Left ventricle myocardium superior (tissue), 1 donor: Measurements from ENCODE around the gene ZNF174. TPM values are rescaled to one million over a fixed set of nuclear protein-coding genes. Genes with fewer than 3 reads are reported as not detected.

Experiments used
- ATAC-seq: fragments of 200-7000 bp; cut with Tn5 transposase; one replicate; pipeline ENCODE4 v1.9.1; 2020; ENCODE audit warnings: mild to moderate bottlenecking, moderate library complexity
- DNase-seq: peaks from one replicate; pipeline ENCODE4 v3.0.0-alpha.2; 2020
- intact Hi-C: fragments of 100-400 bp; cut with micrococcal nuclease; formaldehyde crosslinking; loops from one replicate; pipeline ENCODE4 v1.11.0; 2022
- long read RNA-seq: library from polyadenylated mRNA; unstranded; transcript quantifications from one replicate; pipeline ENCODE4 v2.0.0, GENCODE V29; 2021
- total RNA-seq: library from RNA; stranded (reverse); fragmentation: NEBNext Ultra II Directional; extraction: Animal tissue kit (Norgen Biotek cat#: 25700); gene quantifications from one replicate; pipeline ENCODE4 v1.2.1, GENCODE V29; 2021
- donor health status: DM: no; HTN: yes; CAD: no; lungs with severe emphysema.

Gene ZNF174
- 9.9 TPM for total RNA-seq
- long read RNA-seq, transcript ZNF174-201 (3 exons, 2,260 nt): major isoform, 16 of 17 reads
- long read RNA-seq, partial matches to known transcripts: 1 of 17 reads
- long read RNA-seq, other reads (novel, unspliced or antisense): 0 of 17 reads

GRCh38 chr16:3400779-3401688 lies at the start of gene ZNF174, which contains the start of gene ZSCAN32:
Gene ZNF174 (plus strand): TSS chr16:3401215. CDS start chr16:3402005, 790 bp downstream.
Gene ZSCAN32 (minus strand): TSS chr16:3401004. CDS start chr16:3397557, 3,447 bp downstream.
- intact Hi-C loops: no loop called here

DNA sequence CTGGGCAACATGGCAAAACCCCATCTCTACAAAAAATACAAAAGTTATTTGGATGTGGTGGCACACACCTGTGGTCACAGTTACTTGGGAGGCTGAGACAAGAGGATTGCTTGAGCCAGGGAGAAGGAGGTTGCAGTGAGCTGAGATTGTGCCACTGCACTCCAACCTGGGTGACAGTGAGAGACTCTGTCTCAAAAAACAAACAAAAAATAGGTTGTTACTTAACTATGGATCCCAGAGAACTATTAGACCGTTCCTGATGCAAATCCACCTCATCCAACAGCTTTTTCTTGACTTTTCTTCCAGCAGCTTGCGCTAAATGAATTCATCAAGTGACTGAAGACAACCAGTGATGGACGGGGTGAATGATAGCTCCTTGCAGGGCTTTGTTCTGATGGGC lies 45.4 kb upstream of the ZNF174 start, which contains the start of gene OR2C1:
Gene OR2C1 (plus strand): TSS at position 301 of the 400 bp plus-strand sequence. CDS start 52 bp downstream, at position 353.
- no peak for ATAC-seq

More at GRCh38 chr16:3400779-3401688, at the start of gene ZNF174, which contains the start of gene ZSCAN32:
- ATAC-seq: peak; percentile 100
- peak; percentile 98 for DNase-seq

GRCh38 chr16:3356118-3356517 lies 44.9 kb upstream of the ZNF174 start:
- intact Hi-C loops: no loop called here

More for the DNA sequence above, 45.4 kb upstream of the ZNF174 start, which contains the start of gene OR2C1:
- intact Hi-C loops: no loop called here
- DNase-seq: no peak

DNA sequence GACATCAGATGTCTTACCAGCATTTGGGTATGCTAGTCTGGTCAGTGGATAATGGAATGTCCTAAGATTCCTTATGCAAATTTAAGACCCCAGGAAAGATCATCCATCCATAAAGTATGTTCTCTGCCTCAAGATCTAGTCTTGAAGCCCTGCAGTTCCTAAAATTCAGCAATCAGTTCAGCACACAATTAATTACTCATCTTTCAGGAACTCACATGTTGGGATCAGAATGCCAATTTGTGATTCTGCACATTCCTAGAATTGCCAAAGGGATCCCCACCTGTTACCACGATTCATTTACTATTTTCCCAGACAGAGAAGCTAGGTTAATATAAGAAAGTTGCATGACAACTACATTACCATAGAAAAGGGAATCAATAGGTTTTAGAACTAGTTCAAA lies 42.1 kb upstream of the ZNF174 start:
- intact Hi-C loops: no loop called here

More at GRCh38 chr16:3356118-3356517, 44.9 kb upstream of the ZNF174 start:
- ATAC-seq: no peak
- no peak for DNase-seq

GRCh38 chr16:3362931-3363330 lies 38.1 kb upstream of the ZNF174 start:
- intact Hi-C loops: no loop called here
- ATAC-seq: no peak
- no peak for DNase-seq

More for the DNA sequence above, 42.1 kb upstream of the ZNF174 start:
- DNase-seq (no peak), ATAC-seq (no peak)

GRCh38 chr16:3363793-3364192 lies 37.2 kb upstream of the ZNF174 start:
- ATAC-seq (no peak), DNase-seq (no peak)
- intact Hi-C loops: no loop called here

GRCh38 chr16:3364774-3365427 lies 36.1 kb upstream of the ZNF174 start:
- DNase-seq (peak; percentile 90), ATAC-seq (peak; percentile 100)
- intact Hi-C loops: no loop called here

DNA sequence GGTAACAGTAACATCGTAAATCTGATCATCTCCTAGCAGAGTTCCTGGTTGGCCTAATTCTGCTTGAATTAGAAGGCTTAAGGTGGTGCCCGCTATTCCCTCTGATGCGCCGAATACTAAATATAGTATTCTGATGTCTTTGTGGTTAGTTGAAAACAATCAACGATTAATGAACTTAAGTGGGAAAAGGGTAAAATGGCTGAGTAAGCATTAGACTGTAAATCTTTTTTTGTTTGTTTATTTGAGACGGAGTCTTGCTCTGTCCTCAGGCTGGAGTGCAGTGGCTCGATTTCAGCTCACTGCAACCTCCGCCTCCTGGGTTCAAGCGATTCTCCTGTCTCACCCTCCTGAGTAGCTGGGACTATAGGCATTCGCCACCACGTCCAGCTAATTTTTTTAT lies 31.9 kb upstream of the ZNF174 start:
- no peak for ATAC-seq
- intact Hi-C loops: no loop called here
- no peak for DNase-seq

DNA sequence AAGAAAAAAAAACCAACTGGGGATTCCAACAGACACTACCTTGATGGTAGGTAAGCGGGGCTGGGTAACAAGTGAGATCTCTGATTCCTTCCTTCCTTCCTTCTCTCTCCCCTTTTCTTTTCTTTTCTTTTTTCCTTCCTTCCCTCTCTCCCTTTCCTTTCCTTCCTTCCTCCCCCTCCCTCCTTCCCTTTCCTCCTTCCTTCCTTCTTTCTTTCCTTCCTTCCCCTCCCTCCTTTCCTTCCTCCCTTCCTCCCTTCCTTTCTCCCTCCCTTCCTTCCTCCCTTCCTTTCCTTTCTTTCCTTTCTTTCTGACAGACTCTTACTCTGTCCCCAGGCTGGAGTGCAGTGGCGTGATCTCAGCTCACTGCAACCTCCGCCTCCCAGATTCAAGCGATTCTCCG lies 25.3 kb upstream of the ZNF174 start:
- no peak for DNase-seq
- ATAC-seq: no peak
- intact Hi-C loops: no loop called here

GRCh38 chr16:3377917-3378316 lies 23.1 kb upstream of the ZNF174 start:
- intact Hi-C loops: no loop called here
- DNase-seq (no peak), ATAC-seq (no peak)

GRCh38 chr16:3383045-3383448 lies 18.0 kb upstream of the ZNF174 start:
- ATAC-seq (no peak), DNase-seq (no peak)

DNA sequence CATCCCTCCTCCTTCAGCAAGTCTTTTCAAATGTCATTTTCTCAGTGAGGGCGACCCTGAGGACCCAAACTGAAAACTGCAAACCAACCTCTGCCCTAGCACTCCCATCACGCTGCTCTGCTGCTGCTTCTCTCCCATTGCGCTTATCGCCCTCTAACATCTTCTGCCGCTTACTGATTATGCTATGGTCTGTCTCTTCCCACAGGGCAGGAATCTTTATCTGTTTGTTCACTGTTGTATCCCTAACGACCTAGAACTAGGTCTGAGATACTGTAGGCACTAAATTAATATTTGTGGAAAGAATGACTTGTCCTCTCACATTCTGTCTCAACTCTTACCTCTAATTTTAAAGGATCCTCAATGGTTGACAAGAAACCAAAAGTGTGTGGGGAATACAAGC lies 12.7 kb upstream of the ZNF174 start:
- intact Hi-C loops: no loop called here
- no peak for DNase-seq
- ATAC-seq: no peak

More at GRCh38 chr16:3383045-3383448, 18.0 kb upstream of the ZNF174 start:
- intact Hi-C loops: no loop called here

- ATAC-seq (no peak), DNase-seq (no peak)
- intact Hi-C loops: no loop called here
Observed at GRCh38 chr16:3389663-3390338, 11.2 kb upstream of the ZNF174 start.

GRCh38 chr16:3400446-3400778 lies 603 bp upstream of the ZNF174 start:
- ATAC-seq: no peak
- intact Hi-C loops: no loop called here
- no peak for DNase-seq

GRCh38 chr16:3401719-3402397 lies 843 bp downstream of the ZNF174 start:
- ATAC-seq: no peak
- intact Hi-C loops: no loop called here

GRCh38 chr16:3408561-3409197 lies 7.7 kb downstream of the ZNF174 start:
- DNase-seq (no peak), ATAC-seq (no peak)
- intact Hi-C loops: no loop called here

More at GRCh38 chr16:3401719-3402397, 843 bp downstream of the ZNF174 start:
- no peak for DNase-seq

DNA sequence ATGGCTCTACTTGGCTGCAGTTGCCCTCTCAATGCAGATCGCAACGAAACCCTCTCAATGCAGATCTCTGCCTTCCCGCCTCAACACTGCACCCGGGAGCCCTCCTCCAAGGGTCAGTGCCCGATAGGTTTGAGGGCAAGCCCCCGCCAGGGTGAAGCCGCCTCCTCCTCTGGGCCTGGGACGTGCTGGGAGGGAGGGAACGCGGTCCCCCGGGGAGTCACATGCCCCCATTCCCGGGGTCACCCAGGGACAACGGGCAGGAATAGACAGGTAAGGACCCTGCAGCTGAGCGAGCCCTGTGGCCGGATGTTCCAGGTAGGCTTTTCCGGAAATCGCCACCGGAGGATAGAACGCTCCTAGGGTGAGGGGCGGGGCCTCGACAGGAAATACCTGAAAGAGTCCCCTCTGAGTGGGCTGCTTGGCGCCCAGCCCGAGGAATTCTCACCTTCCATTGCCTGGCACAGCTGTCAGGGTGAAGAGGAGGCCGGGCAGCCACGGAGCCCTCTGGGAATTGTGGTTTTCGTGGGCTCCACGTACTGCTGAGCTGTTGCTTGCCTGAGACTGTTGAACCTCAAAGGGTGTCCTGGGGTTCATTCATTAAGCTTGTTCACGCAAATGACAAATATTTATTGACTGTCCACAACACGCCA lies 12.8 kb downstream of the ZNF174 start:
- intact Hi-C loops: no loop called here
- ATAC-seq (no peak), DNase-seq (no peak)

- intact Hi-C loops: no loop called here
- DNase-seq: peak; percentile 73
- ATAC-seq: peak; percentile 77
Observed at GRCh38 chr16:3431779-3432219, 30.8 kb downstream of the ZNF174 start.
